Activated B cell treated with CpG ODN at 0.5 μM for 24 hours (primary cell): ENCODE results near the gene CMIP. TPM values are rescaled to one million over a fixed set of nuclear protein-coding genes. Genes with fewer than 3 reads are reported as not detected.

Experiments used
- ATAC-seq: fragments of 200-7000 bp; cut with Tn5 transposase; one replicate; pipeline ENCODE4 v1.10.0; 2021; ENCODE audit warnings: low read depth, mild to moderate bottlenecking, moderate library complexity
- CTCF ChIA-PET: fragments of 350-600 bp; sonication (Branson Sonifier 250); formaldehyde crosslinking; loops from one replicate; lab custom pipeline; 2021; ENCODE audit warnings: antibody characterized with exemption; lab: Charles Lee
- POLR2A ChIA-PET: fragments of 350-600 bp; sonication (Branson Sonifier 250); formaldehyde crosslinking; loops from one replicate; lab custom pipeline; 2021; ENCODE audit warnings: antibody characterized with exemption; lab: Charles Lee
- DNase-seq: peaks from one replicate; pipeline ENCODE4 v3.0.0; 2022
- H3K27ac Mint-ChIP-seq: one replicate; pipeline ENCODE4 v1.8.0; 2020; ENCODE audit warnings: mixed read lengths
- H3K27me3 Mint-ChIP-seq: one replicate; pipeline ENCODE4 v1.8.0; 2021; ENCODE audit warnings: mixed read lengths
- H3K36me3 Mint-ChIP-seq: one replicate; pipeline ENCODE4 v1.8.0; 2021; ENCODE audit warnings: low read depth, mixed read lengths
- H3K4me1 Mint-ChIP-seq: one replicate; pipeline ENCODE4 v1.8.0; 2021; ENCODE audit warnings: mixed read lengths
- H3K4me3 Mint-ChIP-seq: one replicate; pipeline ENCODE4 v1.8.0; 2020; ENCODE audit warnings: mild to moderate bottlenecking, mixed read lengths
- H3K9me3 Mint-ChIP-seq: one replicate; pipeline ENCODE4 v1.8.0; 2020; ENCODE audit warnings: mixed read lengths
- intact Hi-C: fragments of 100-400 bp; cut with micrococcal nuclease; formaldehyde crosslinking; loops from one replicate; pipeline ENCODE4 v1.15.1; 2024
- total RNA-seq: library from RNA; stranded (reverse); gene quantifications from 2 replicates; pipeline ENCODE4 v1.2.3, GENCODE V29; 2022
- TF ChIP-seq, protein P1 (sequence below): fragments of 200-600 bp; IDR thresholded peaks from one replicate; pipeline ENCODE4 v1.8.0; 2022; ENCODE audit warnings: antibody characterized with exemption, mild to moderate bottlenecking

Gene CMIP
- total RNA-seq, 1 donor from 2014 or later, result 76.3 TPM

DNA sequence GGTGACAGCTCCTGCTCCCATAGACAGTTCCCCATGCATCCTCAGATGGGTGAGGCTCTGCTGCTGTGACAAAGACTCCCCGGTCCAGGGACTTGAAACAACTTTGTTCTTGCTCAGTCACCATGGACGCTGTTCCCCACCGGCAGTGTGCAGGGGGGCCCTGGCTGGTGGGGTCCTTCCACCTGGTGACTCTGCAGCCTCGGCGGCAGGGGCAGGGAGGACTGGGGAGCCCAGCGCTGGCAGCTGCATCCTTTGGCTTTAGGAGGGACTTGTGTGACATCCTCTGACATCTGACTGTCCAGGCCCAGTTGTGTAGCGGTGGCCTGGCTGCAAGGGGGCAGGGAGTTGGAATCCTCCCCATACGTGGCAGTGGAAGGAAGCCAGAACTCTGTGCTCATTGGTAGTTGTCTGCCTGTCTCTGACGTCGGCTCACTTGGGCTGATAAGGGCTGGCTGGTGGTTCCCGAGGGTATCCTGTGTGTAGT is 107.3 kb downstream of the CMIP start:
- Mint-ChIP-seq H3K27me3 (no peaks in the 10 kb centered on the region), H3K4me1 (peaks cover 45% of the 10 kb centered on the region), H3K4me3 (no peak overlapping the region), H3K36me3 (peaks cover 4% of the 10 kb centered on the region), H3K27ac (no peak overlapping the region), H3K9me3 (no peaks in the 10 kb centered on the region)
- TF ChIP-seq, protein P1, sequence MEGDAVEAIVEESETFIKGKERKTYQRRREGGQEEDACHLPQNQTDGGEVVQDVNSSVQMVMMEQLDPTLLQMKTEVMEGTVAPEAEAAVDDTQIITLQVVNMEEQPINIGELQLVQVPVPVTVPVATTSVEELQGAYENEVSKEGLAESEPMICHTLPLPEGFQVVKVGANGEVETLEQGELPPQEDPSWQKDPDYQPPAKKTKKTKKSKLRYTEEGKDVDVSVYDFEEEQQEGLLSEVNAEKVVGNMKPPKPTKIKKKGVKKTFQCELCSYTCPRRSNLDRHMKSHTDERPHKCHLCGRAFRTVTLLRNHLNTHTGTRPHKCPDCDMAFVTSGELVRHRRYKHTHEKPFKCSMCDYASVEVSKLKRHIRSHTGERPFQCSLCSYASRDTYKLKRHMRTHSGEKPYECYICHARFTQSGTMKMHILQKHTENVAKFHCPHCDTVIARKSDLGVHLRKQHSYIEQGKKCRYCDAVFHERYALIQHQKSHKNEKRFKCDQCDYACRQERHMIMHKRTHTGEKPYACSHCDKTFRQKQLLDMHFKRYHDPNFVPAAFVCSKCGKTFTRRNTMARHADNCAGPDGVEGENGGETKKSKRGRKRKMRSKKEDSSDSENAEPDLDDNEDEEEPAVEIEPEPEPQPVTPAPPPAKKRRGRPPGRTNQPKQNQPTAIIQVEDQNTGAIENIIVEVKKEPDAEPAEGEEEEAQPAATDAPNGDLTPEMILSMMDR, result no peak
- CTCF ChIA-PET, result no interaction called here
- POLR2A ChIA-PET, result no interaction called here
- ATAC-seq (no peak), DNase-seq (no peak)
- intact Hi-C loops, result no loop called here

DNA sequence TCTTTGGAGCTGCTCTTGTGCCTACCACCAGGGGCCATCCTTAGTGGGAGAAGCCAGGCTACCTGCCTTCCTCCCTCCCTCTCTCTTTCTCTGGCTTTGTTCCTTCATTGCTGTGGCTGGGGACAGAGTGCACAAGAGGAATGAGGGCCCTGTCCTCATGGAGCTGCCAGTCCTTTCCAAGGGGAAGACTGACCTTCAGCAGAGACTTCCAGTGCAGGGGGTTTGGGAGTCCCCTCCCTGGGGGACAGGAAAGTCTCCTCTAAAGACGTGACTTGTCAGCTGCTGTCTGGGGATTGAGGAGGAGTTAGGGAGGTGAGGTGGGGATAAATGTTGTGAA is 108.1 kb downstream of the CMIP start:
- TF ChIP-seq, protein P1, result no peak
- DNase-seq (no peak), ATAC-seq (no peak)
- ChIA-PET CTCF (no interaction called here), POLR2A (no interaction called here)
- no peaks in the 10 kb centered on the region for H3K9me3 Mint-ChIP-seq
- no peaks in the 10 kb centered on the region for H3K27me3 Mint-ChIP-seq
- no peak overlapping the region for H3K27ac Mint-ChIP-seq
- H3K36me3 Mint-ChIP-seq, result peaks cover 2% of the 10 kb centered on the region
- H3K4me1 Mint-ChIP-seq, result peaks cover 37% of the 10 kb centered on the region
- intact Hi-C loops, result no loop called here
- no peak overlapping the region for H3K4me3 Mint-ChIP-seq

DNA sequence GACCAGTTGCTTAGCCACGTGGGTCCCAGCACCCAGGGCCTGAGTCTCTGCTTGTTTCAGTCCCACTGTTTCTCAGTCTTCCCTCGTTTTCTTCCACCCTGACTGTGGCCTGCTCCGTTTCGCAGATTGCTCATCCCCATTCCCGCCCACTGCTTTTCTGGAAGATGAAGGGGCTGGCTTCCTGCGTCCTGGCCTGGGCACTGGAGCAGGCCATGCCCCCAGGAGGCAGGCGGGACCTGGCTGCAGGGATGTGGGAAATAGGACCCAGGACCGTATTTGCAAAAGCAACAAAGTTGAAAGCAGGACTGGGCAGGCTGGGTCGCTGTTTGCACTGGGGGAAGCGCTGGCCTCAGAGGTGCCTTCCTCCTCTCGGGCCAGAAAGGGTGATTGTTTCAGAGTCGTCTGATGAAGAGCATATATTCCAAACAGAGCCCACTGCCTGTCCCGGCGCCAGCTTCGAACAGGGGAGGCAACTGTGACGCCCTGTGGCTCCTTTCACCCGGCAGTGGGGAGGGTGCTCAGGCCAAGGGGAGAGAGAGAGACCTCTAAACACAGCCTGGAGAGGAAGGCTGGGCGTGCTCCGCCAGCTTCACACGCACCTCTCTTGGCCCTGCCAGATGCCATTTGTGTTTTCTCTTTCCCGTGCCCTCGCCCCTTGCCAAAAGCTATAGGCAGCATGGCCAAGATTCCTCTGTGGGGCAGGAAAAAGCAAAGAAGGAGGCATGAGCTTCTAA is 108.6 kb downstream of the CMIP start:
- peaks cover 41% of the 10 kb centered on the region for H3K4me1 Mint-ChIP-seq
- no peak overlapping the region for H3K4me3 Mint-ChIP-seq
- no peak overlapping the region for H3K27ac Mint-ChIP-seq
- no peaks in the 10 kb centered on the region for H3K9me3 Mint-ChIP-seq
- ChIA-PET POLR2A (no interaction called here), CTCF (no interaction called here)
- TF ChIP-seq, protein P1, result no peak
- ATAC-seq, result no peak
- intact Hi-C loops, result no loop called here
- DNase-seq, result no peak
- no peaks in the 10 kb centered on the region for H3K27me3 Mint-ChIP-seq
- peaks cover 2% of the 10 kb centered on the region for H3K36me3 Mint-ChIP-seq

DNA sequence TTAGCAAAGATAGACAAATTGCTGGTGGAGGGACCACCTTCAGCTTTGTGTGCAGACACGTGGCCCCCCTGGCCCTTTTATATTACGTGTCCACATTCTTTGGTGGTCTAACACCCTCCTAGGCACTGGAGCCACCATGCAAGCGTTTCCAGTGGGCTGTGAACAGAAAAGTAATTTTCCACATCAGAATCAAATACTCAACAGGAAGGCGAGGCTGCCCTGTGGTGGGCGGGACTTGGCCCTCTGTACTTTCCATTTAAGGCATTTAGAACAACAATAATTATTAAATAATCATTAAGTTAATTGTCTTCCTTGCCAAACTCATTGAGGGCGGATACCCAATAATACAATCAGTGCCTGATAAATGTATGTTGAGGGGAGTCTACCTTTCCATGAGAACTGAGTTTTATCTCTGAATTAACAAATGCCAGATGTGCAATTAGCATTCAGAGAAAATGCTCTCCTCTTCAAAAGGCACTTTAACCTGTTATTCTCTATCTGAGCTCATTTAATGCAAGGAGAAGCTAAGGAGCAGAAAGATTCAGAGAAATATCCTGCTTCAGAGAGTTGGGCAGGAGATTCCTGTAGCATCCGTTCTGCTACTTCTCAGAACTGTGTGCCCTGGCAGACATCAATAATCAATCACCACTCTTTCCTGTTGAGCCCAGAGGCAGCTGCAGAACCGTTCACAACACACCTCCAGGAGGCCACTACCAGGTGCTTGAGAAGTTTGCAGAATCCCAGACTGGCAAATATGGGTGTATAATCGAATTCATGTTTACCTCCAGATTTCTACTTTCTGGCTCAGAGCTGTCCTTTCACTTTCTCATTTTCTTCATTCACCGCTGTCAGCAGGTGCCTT is 109.4 kb downstream of the CMIP start:
- intact Hi-C loops, result no loop called here
- no peak overlapping the region for H3K27ac Mint-ChIP-seq
- ATAC-seq (no peak), DNase-seq (no peak)
- H3K4me1 Mint-ChIP-seq, result peaks cover 42% of the 10 kb centered on the region
- peaks cover 2% of the 10 kb centered on the region for H3K36me3 Mint-ChIP-seq
- H3K4me3 Mint-ChIP-seq, result no peak overlapping the region
- no peaks in the 10 kb centered on the region for H3K9me3 Mint-ChIP-seq
- TF ChIP-seq, protein P1, result no peak
- CTCF ChIA-PET, result no interaction called here
- no peaks in the 10 kb centered on the region for H3K27me3 Mint-ChIP-seq
- POLR2A ChIA-PET, result no interaction called here

DNA sequence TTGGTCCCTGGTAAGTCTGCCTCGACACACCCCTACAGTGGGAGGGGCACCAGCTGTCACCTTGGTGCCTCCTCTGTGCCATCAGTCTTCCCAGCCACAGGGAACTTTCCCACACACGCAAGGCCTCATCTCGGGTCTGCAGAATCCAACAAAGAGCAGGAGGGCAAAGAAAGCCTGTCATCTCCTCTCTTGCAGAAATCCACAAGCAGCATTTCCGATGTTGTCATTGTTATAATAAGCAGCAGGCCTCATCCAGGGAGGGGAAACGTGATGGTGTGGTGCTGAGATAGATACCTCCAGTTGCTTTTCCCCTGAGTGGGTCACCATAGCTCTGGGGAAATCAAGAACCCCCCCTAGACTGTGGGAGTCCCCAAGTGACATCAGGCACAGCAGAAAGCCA is 110.4 kb downstream of the CMIP start:
- no peak overlapping the region for H3K27ac Mint-ChIP-seq
- intact Hi-C loops, result no loop called here

More for the DNA sequence above, 110.4 kb downstream of the CMIP start:
- ATAC-seq (no peak), DNase-seq (no peak)
- Mint-ChIP-seq H3K4me1 (peaks cover 43% of the 10 kb centered on the region), H3K27me3 (no peaks in the 10 kb centered on the region), H3K9me3 (no peaks in the 10 kb centered on the region), H3K36me3 (peaks cover 2% of the 10 kb centered on the region), H3K4me3 (no peak overlapping the region)
- POLR2A ChIA-PET, result no interaction called here
- TF ChIP-seq, protein P1, result no peak
- CTCF ChIA-PET, result no interaction called here
